Muscle layer of duodenum (tissue), 2 donors: ENCODE results near the gene DNAJC2.
"Not testable (repeated sequence)": the region's sequence is repeated elsewhere in the genome, so short reads cannot be mapped to it uniquely, and the experiment has no call there.

Experiments used
- H3K27ac ChIP-seq: one replicate; pipeline ENCODE4 v1.7.0; 2013; ENCODE audit warnings: mild to moderate bottlenecking, low read length
- H3K27me3 ChIP-seq: one replicate; pipeline ENCODE4 v1.7.0; 2013; ENCODE audit warnings: low read depth, mild to moderate bottlenecking, control low read depth, low read length
- H3K36me3 ChIP-seq, 2 donors: one replicate each; pipeline ENCODE4 v1.7.0; 2013; ENCODE audit warnings: low read length in 2 of 2, control low read depth in 1 of 2, mild to moderate bottlenecking in 1 of 2; ENCODE audit not compliant: insufficient read depth in 2 of 2, control insufficient read depth in 1 of 2
- H3K4me1 ChIP-seq, 2 donors: one replicate each; pipeline ENCODE4 v1.7.0; 2013; ENCODE audit warnings: low read length in 2 of 2, mild to moderate bottlenecking in 2 of 2, control low read depth in 1 of 2, moderate library complexity in 1 of 2; ENCODE audit not compliant: insufficient read depth in 2 of 2, control insufficient read depth in 1 of 2
- H3K4me3 ChIP-seq, 2 donors: one replicate each; pipeline ENCODE4 v1.7.0; 2013; ENCODE audit warnings: low read length in 2 of 2, low read depth in 1 of 2, mild to moderate bottlenecking in 1 of 2
- H3K9me3 ChIP-seq, 2 donors: one replicate each; pipeline ENCODE4 v1.7.0; 2013; ENCODE audit warnings: low read length in 2 of 2, control low read depth in 1 of 2, mild to moderate bottlenecking in 1 of 2; ENCODE audit not compliant: control insufficient read depth in 1 of 2
- donor health status: healthy.

The DNAJC2 gene

GRCh38 chr7:103292122-103292521 lies 52.4 kb downstream of the DNAJC2 start:
- Histone ChIP-seq H3K27me3 (no peaks in the 10 kb centered on the region), H3K4me1 (peaks cover 4% of the 10 kb centered on the region in 2 donors), H3K4me3 (no peak overlapping the region), H3K27ac (no peak overlapping the region), H3K9me3 (no peaks in the 10 kb centered on the region), H3K36me3 (no peaks in the 10 kb centered on the region)

DNA sequence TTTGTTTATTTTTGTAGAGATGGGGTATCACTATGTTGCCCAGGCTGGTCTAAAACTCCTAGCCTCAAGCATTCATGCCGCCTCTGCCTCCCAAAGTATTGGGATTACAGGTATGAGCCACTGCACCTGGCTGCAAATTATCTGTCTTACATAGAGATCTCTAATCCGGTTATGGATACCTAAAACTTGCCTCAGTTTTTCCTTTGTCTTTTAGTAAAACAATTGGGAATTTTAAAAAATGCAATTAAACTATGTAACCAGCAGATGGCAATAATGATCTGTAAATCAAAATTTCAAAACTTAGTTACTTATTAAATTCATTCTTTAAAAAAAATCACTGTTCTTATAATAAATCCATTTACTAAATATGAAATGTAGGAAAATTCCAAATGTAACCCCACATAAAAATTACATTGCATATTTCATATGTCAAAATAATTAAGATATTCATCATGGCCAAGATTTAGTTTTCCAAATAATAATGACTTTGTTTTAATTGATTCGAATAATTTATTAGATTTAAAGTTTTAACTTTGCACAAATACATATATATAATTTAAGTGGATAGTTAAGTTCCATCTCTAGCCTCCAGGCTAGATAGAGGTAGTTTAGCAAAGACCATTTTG lies 61.7 kb downstream of the DNAJC2 start:
- not testable (repeated sequence) for H3K9me3 ChIP-seq, H3K27ac ChIP-seq, H3K4me3 ChIP-seq, H3K4me1 ChIP-seq, H3K27me3 ChIP-seq, H3K36me3 ChIP-seq

GRCh38 chr7:103280803-103281155 lies 63.8 kb downstream of the DNAJC2 start:
- not testable (repeated sequence) for H3K4me1 ChIP-seq, H3K36me3 ChIP-seq, H3K27me3 ChIP-seq, H3K9me3 ChIP-seq, H3K27ac ChIP-seq
- H3K4me3 ChIP-seq: peak overlapping the region; percentile 39 to 87

GRCh38 chr7:103279963-103280802 lies 64.4 kb downstream of the DNAJC2 start:
- H3K27me3 ChIP-seq, H3K4me1 ChIP-seq, H3K36me3 ChIP-seq, H3K27ac ChIP-seq, H3K9me3 ChIP-seq: not testable (repeated sequence)
- H3K4me3 ChIP-seq: peak overlapping the region; percentile 39 to 87

GRCh38 chr7:103279636-103279962 lies 65.0 kb downstream of the DNAJC2 start:
- H3K27me3 ChIP-seq, H3K27ac ChIP-seq, H3K36me3 ChIP-seq, H3K4me1 ChIP-seq, H3K9me3 ChIP-seq: not testable (repeated sequence)
- peak overlapping the region; percentile 39 to 87 for H3K4me3 ChIP-seq

DNA sequence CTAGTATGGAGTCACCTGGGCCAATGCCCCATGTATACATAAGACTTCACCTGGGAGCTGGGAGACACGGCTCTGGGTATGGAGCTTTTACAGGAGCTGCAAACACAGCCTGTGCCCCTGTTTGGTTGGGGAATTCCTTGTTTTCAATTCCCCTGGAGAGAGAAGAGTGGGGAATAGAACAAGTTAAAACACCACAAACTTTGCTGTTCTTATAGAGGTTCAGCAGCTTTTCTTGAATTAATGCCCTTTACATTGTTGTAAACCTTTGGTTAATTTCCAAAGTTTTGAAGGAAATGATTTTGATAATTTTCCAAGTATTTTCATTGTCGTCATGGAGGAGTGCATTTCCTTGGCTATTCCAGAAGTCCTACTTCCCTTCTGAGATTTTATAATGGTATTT lies 66.4 kb downstream of the DNAJC2 start:
- H3K27ac ChIP-seq, H3K27me3 ChIP-seq, H3K4me1 ChIP-seq, H3K9me3 ChIP-seq, H3K4me3 ChIP-seq, H3K36me3 ChIP-seq: not testable (repeated sequence)

DNA sequence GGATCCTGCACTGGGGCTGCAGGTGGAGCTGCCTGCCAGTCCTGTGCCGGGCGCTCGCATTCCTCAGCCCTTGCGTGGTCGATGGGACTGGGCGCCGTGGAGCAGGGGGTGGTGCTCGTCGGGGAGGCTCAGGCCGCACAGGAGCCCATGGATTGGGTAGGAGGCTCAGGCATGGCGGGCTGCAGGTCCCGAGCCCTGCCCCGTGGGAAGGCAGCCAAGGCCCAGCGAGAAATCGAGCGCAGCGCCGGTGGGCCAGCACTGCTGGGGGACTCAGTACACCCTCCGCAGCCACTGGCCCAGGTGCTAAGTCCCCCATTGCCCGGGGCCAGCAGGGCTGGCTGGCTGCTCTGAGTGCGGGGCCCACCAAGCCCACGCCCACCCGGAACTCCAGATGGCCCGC lies 69.7 kb downstream of the DNAJC2 start:
- H3K27ac ChIP-seq, H3K27me3 ChIP-seq, H3K4me3 ChIP-seq, H3K4me1 ChIP-seq, H3K9me3 ChIP-seq, H3K36me3 ChIP-seq: not testable (repeated sequence)

GRCh38 chr7:103273374-103273773 lies 71.2 kb downstream of the DNAJC2 start:
- H3K4me3 ChIP-seq, H3K27ac ChIP-seq, H3K4me1 ChIP-seq, H3K27me3 ChIP-seq, H3K9me3 ChIP-seq, H3K36me3 ChIP-seq: not testable (repeated sequence)

DNA sequence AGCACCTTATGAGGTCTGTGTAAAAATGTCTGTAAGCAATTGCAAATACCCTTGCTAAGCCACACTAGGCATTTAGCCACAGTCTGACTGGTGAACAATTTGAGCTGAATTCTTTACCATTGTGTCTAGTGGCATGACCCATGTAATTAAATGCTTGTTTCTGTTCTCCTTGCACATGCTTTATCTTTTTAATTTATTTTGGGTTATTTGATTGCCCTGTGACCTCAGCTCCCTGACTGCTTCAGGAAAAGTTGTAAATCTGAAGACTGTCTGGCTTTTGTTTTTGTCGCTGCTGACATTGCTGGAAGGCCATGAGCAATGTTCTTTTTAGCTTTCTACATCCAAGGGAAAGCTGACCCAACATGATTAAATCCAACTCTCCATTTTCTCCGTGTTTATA lies 78.3 kb downstream of the DNAJC2 start:
- H3K27me3 ChIP-seq, H3K27ac ChIP-seq, H3K36me3 ChIP-seq, H3K4me1 ChIP-seq, H3K9me3 ChIP-seq, H3K4me3 ChIP-seq: not testable (repeated sequence)

DNA sequence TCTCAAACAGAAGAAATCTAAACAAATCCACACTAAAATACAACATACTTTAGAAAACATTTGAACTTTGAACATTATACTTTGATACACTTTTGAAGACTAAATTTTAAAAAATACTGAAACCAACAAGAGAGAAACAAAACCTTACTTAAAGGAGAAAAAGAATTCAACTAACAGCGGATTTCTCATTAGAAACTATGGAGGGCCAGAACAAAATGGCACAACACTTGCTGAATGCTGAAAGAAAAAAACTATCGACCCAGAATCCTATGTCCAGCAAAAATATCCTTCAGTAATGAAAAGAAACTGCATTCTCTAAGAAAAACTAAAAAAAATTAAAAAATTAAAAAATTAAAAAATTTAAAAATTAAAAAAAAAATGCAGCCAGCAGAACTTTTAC lies 80.5 kb downstream of the DNAJC2 start:
- not testable (repeated sequence) for H3K27ac ChIP-seq

More for the DNA sequence above, 80.5 kb downstream of the DNAJC2 start:
- not testable (repeated sequence) for H3K27me3 ChIP-seq, H3K9me3 ChIP-seq, H3K4me1 ChIP-seq, H3K4me3 ChIP-seq, H3K36me3 ChIP-seq
